Urinary bladder (tissue), 4 donors: ENCODE data around the gene UFD1. TPM values are rescaled to one million over a fixed set of nuclear protein-coding genes. Genes with fewer than 3 reads are reported as not detected.

Experiments used
- DNase-seq: peaks from one replicate; pipeline ENCODE4 v3.0.0-alpha.2; 2015; ENCODE audit errors: extremely low spot score
- H3K27ac ChIP-seq: one replicate; pipeline ENCODE4 v1.5.1; 2013; ENCODE audit warnings: low read depth, mild to moderate bottlenecking, moderate library complexity
- H3K36me3 ChIP-seq: one replicate; pipeline ENCODE4 v1.6.1; 2013; ENCODE audit warnings: mild to moderate bottlenecking, moderate library complexity; ENCODE audit not compliant: insufficient read depth
- H3K4me1 ChIP-seq: one replicate; pipeline ENCODE4 v1.6.1; 2013; ENCODE audit warnings: mild to moderate bottlenecking, moderate library complexity; ENCODE audit not compliant: insufficient read depth
- H3K4me3 ChIP-seq: one replicate; pipeline ENCODE4 v1.5.1; 2013; ENCODE audit warnings: low read depth, low read length
- WGBS: extraction: QIAGEN DNeasy Blood & Tissue Kit; methylation state at CpG from one replicate; pipeline ENCODE4 v1.1.7; 2013; 5-methylcytosine and 5-hydroxymethylcytosine counted together
- polyA plus RNA-seq: library from polyadenylated mRNA; stranded (reverse); fragments of 200-250 nt; gene quantifications from one replicate; pipeline ENCODE4 v1.2.3, GENCODE V29; 2013
- total RNA-seq: library from RNA; depleted of rRNA; stranded (reverse); fragments of >200 nt; gene quantifications from one replicate; pipeline ENCODE4 v1.2.3, GENCODE V29; 2014
- donor health status: healthy with polysubstance abuse.
- donor health status: healthy.

UFD1 gene
- total and polyA plus RNA-seq, 2 donors: 32.6 to 69.8 TPM

GRCh38 chr22:19509191-19509590 lies 30.2 kb upstream of the UFD1 start:
- DNase-seq: no peak
- Histone ChIP-seq H3K4me3 (no peak overlapping the region), H3K36me3 (no peaks in the 10 kb centered on the region), H3K27ac (no peak overlapping the region), H3K4me1 (no peaks in the 10 kb centered on the region)
- WGBS: 47% methylated on average over 3 of the region's 3 CpGs

- WGBS: 94% methylated on average over 10 of the region's 10 CpGs
- H3K4me1 ChIP-seq: no peaks in the 10 kb centered on the region
- H3K27ac ChIP-seq: no peak overlapping the region
- H3K36me3 ChIP-seq: no peaks in the 10 kb centered on the region
- DNase-seq: no peak
- H3K4me3 ChIP-seq: no peak overlapping the region
These were observed 29.2 kb upstream of the UFD1 start for GRCh38 chr22:19508024-19508776.

GRCh38 chr22:19507534-19507861 lies 28.5 kb upstream of the UFD1 start:
- no peaks in the 10 kb centered on the region for H3K36me3 ChIP-seq
- no peak for DNase-seq
- H3K4me3 ChIP-seq: no peak overlapping the region
- H3K4me1 ChIP-seq: no peaks in the 10 kb centered on the region
- H3K27ac ChIP-seq: no peak overlapping the region
- 97% methylated on average over 4 of the region's 4 CpGs for WGBS

- H3K4me3 ChIP-seq: no peak overlapping the region
- 94% methylated on average over 10 of the region's 10 CpGs for WGBS
- DNase-seq: no peak
- no peak overlapping the region for H3K27ac ChIP-seq
- H3K36me3 ChIP-seq: no peaks in the 10 kb centered on the region
- no peaks in the 10 kb centered on the region for H3K4me1 ChIP-seq
These were observed 27.2 kb upstream of the UFD1 start for GRCh38 chr22:19506212-19506611.

- DNase-seq: no peak
- 97% methylated on average over 5 of the region's 5 CpGs for WGBS
- H3K27ac ChIP-seq: no peak overlapping the region
- H3K36me3 ChIP-seq: no peaks in the 10 kb centered on the region
- H3K4me3 ChIP-seq: no peak overlapping the region
- no peaks in the 10 kb centered on the region for H3K4me1 ChIP-seq
These were observed 26.7 kb upstream of the UFD1 start for GRCh38 chr22:19505735-19506126.

GRCh38 chr22:19504900-19505734 lies 26.1 kb upstream of the UFD1 start:
- no peak overlapping the region for H3K4me3 ChIP-seq
- 92% methylated on average over 18 of the region's 18 CpGs for WGBS
- DNase-seq: no peak
- no peak overlapping the region for H3K27ac ChIP-seq
- H3K4me1 ChIP-seq: no peaks in the 10 kb centered on the region
- no peaks in the 10 kb centered on the region for H3K36me3 ChIP-seq

GRCh38 chr22:19503869-19504268 lies 24.9 kb upstream of the UFD1 start:
- Histone ChIP-seq H3K4me3 (no peak overlapping the region), H3K36me3 (no peaks in the 10 kb centered on the region), H3K4me1 (no peaks in the 10 kb centered on the region), H3K27ac (no peak overlapping the region)
- WGBS: 92% methylated on average over 9 of the region's 9 CpGs
- no peak for DNase-seq

- H3K4me1 ChIP-seq: no peaks in the 10 kb centered on the region
These were observed 24.4 kb upstream of the UFD1 start for GRCh38 chr22:19503367-19503766.

GRCh38 chr22:19501897-19502447 lies 23.0 kb upstream of the UFD1 start:
- no peak overlapping the region for H3K27ac ChIP-seq
- WGBS: 87% methylated on average over 3 of the region's 3 CpGs

More at GRCh38 chr22:19503367-19503766, 24.4 kb upstream of the UFD1 start:
- H3K36me3 ChIP-seq: no peaks in the 10 kb centered on the region
- no peak overlapping the region for H3K4me3 ChIP-seq
- DNase-seq: no peak
- H3K27ac ChIP-seq: no peak overlapping the region
- WGBS: 87% methylated on average over 7 of the region's 7 CpGs

GRCh38 chr22:19499880-19500242 lies 20.9 kb upstream of the UFD1 start:
- DNase-seq: no peak
- H3K27ac ChIP-seq: no peak overlapping the region
- H3K4me1 ChIP-seq: no peaks in the 10 kb centered on the region
- WGBS: 96% methylated on average over 4 of the region's 4 CpGs
- no peaks in the 10 kb centered on the region for H3K36me3 ChIP-seq
- H3K4me3 ChIP-seq: no peak overlapping the region

More at GRCh38 chr22:19501897-19502447, 23.0 kb upstream of the UFD1 start:
- H3K4me3 ChIP-seq: no peak overlapping the region
- H3K36me3 ChIP-seq: no peaks in the 10 kb centered on the region
- no peak for DNase-seq
- H3K4me1 ChIP-seq: no peaks in the 10 kb centered on the region

GRCh38 chr22:19499236-19499879 lies 20.4 kb upstream of the UFD1 start:
- H3K4me3 ChIP-seq: no peak overlapping the region
- H3K27ac ChIP-seq: no peak overlapping the region
- WGBS: 99% methylated on average over 7 of the region's 7 CpGs

GRCh38 chr22:19498866-19499190 lies 19.8 kb upstream of the UFD1 start:
- WGBS: 98% methylated on average over 3 of the region's 3 CpGs
- H3K36me3 ChIP-seq: no peaks in the 10 kb centered on the region
- no peak for DNase-seq
- H3K4me3 ChIP-seq: no peak overlapping the region
- H3K4me1 ChIP-seq: no peaks in the 10 kb centered on the region
- no peak overlapping the region for H3K27ac ChIP-seq

More at GRCh38 chr22:19499236-19499879, 20.4 kb upstream of the UFD1 start:
- no peaks in the 10 kb centered on the region for H3K4me1 ChIP-seq
- DNase-seq: no peak
- H3K36me3 ChIP-seq: no peaks in the 10 kb centered on the region

GRCh38 chr22:19498154-19498865 lies 19.3 kb upstream of the UFD1 start:
- DNase-seq: no peak
- H3K27ac ChIP-seq: no peak overlapping the region
- 96% methylated on average over 7 of the region's 7 CpGs for WGBS
- H3K4me3 ChIP-seq: no peak overlapping the region
- no peaks in the 10 kb centered on the region for H3K36me3 ChIP-seq
- H3K4me1 ChIP-seq: no peaks in the 10 kb centered on the region
